HepG2 (cell line): ENCODE data around the gene ZNF444. TPM values are rescaled to one million over a fixed set of nuclear protein-coding genes. Genes with fewer than 3 reads are reported as not detected.

Experiments used
- ARNT2 ChIP-seq: sonication (generic); formaldehyde crosslinking; IDR thresholded peaks from 2 replicates; pipeline ENCODE4 v1.8.0; 2022; ENCODE audit warnings: mild to moderate bottlenecking, low read depth, missing genetic modification reagents, moderate library complexity
- ATM ChIP-seq: fragments of 450-650 bp; IDR thresholded peaks from 2 replicates; pipeline ENCODE4 v1.7.1; 2017; ENCODE audit warnings: mild to moderate bottlenecking, borderline replicate concordance
- BRCA1 ChIP-seq: sonication (generic); formaldehyde crosslinking; IDR thresholded peaks from 2 replicates; pipeline ENCODE4 v1.4.0; 2020; ENCODE audit warnings: missing genetic modification reagents
- CBX2 ChIP-seq, 2 experiments: fragments of 200-600 bp in 1 of 2; sonication (generic); formaldehyde crosslinking in 1 of 2; IDR thresholded peaks; 2 replicates each; pipeline versions ENCODE4 v1.7.0 to v1.8.1; 2018 to 2022; ENCODE audit warnings: low read depth in 2 of 2, low read length in 1 of 2, mild to moderate bottlenecking in 1 of 2, missing genetic modification reagents in 1 of 2
- CENPBD1 ChIP-seq: sonication (generic); formaldehyde crosslinking; IDR thresholded peaks from 2 replicates; pipeline ENCODE4 v1.8.0; 2022; ENCODE audit warnings: missing genetic modification reagents, low read depth, mild to moderate bottlenecking, borderline replicate concordance
- FOSL1 ChIP-seq: sonication (generic); formaldehyde crosslinking; IDR thresholded peaks from 2 replicates; pipeline ENCODE4 v1.9.0; 2021; ENCODE audit warnings: missing genetic modification reagents, borderline replicate concordance
- FOXP1 ChIP-seq, 2 experiments: fragments of 450-650 bp in 1 of 2; IDR thresholded peaks; 2 replicates each; pipeline ENCODE4 v1.6.1; 2017 to 2018; ENCODE audit warnings: antibody characterized with exemption in 1 of 2
- HOXA7 ChIP-seq: sonication (generic); formaldehyde crosslinking; IDR thresholded peaks from 2 replicates; pipeline ENCODE4 v1.8.1; 2022; ENCODE audit warnings: mild to moderate bottlenecking, missing genetic modification reagents, moderate library complexity
- NR2F6 ChIP-seq, 2 experiments: IDR thresholded peaks; 2 replicates each; pipeline ENCODE4 v1.6.1; 2016; ENCODE audit warnings: antibody characterized with exemption in 1 of 2, mild to moderate bottlenecking in 1 of 2
- SALL1 ChIP-seq: sonication (generic); formaldehyde crosslinking; IDR thresholded peaks from 2 replicates; pipeline ENCODE4 v1.8.0; 2022; ENCODE audit warnings: mild to moderate bottlenecking, missing genetic modification reagents
- SRSF1 ChIP-seq: fragments of 200-400 bp; formaldehyde crosslinking; optimal IDR thresholded peaks from 2 replicates; pipeline ENCODE3; 2017; ENCODE audit warnings: mild to moderate bottlenecking, low read depth, low read length, moderate library complexity
- ZBTB7B ChIP-seq: sonication (generic); formaldehyde crosslinking; IDR thresholded peaks from 2 replicates; pipeline ENCODE4 v1.4.0; 2020; ENCODE audit warnings: missing genetic modification reagents
- ZNF256 ChIP-seq: sonication (generic); formaldehyde crosslinking; conservative IDR thresholded peaks from 2 replicates; pipeline ENCODE4 v1.4.0; 2020; ENCODE audit warnings: missing genetic modification reagents
- ZNF280B ChIP-seq: sonication (generic); formaldehyde crosslinking; IDR thresholded peaks from 2 replicates; pipeline ENCODE4 v1.5.0; 2020; ENCODE audit warnings: missing genetic modification reagents, mild to moderate bottlenecking, borderline replicate concordance
- ZNF282 ChIP-seq: fragments of 450-650 bp; IDR thresholded peaks from 2 replicates; pipeline ENCODE4 v1.6.1; 2018; ENCODE audit not compliant: partially characterized antibody
- ZNF567 ChIP-seq: sonication (generic); formaldehyde crosslinking; IDR thresholded peaks from 2 replicates; pipeline ENCODE4 v1.8.1; 2023; ENCODE audit warnings: mild to moderate bottlenecking, missing genetic modification reagents, borderline replicate concordance
- ZNF616 ChIP-seq: sonication (generic); formaldehyde crosslinking; IDR thresholded peaks from 2 replicates; pipeline ENCODE4 v1.5.0; 2020; ENCODE audit warnings: low read depth, mild to moderate bottlenecking, missing genetic modification reagents
- ZNF672 ChIP-seq: sonication (generic); formaldehyde crosslinking; IDR thresholded peaks from 2 replicates; pipeline ENCODE4 v1.8.1; 2022; ENCODE audit warnings: missing genetic modification reagents
- polyA plus RNA-seq, 8 experiments: library from polyadenylated mRNA; depleted of rRNA in 3 of 8; stranded (reverse) in 7 of 8; unstranded in 1 of 8; fragments of >200 nt; fragmentation: Illumina TruSeq in 4 of 8; extraction: Trizol in 4 of 8; gene quantifications; 2 replicates each; pipeline versions ENCODE4 v1.2.1 to v1.2.3, GENCODE V29; 2011 to 2016; ENCODE audit warnings: low read depth in 4 of 8, missing spikeins in 1 of 8, mixed read lengths in 1 of 8; ENCODE audit not compliant: insufficient read depth in 1 of 8
- total RNA-seq, 5 experiments: library from RNA; depleted of rRNA; stranded (reverse); fragments of >200 nt; fragmentation: Illumina TruSeq; extraction: Trizol; gene quantifications; 2 replicates each; pipeline ENCODE4 v1.2.3, GENCODE V29; 2016; ENCODE audit warnings: low read depth in 1 of 5
- TF ChIP-seq, protein P1 (sequence below): sonication (generic); formaldehyde crosslinking; IDR thresholded peaks from 2 replicates; pipeline ENCODE4 v1.8.0; 2022; ENCODE audit warnings: missing genetic modification reagents, mild to moderate bottlenecking, borderline replicate concordance
- TF ChIP-seq, protein P2 (sequence below): sonication (generic); formaldehyde crosslinking; IDR thresholded peaks from 2 replicates; pipeline ENCODE4 v1.4.0; 2020; ENCODE audit warnings: low read depth, mild to moderate bottlenecking, missing genetic modification reagents
- TF ChIP-seq, protein P3 (sequence below): sonication (generic); formaldehyde crosslinking; IDR thresholded peaks from 2 replicates; pipeline ENCODE4 v1.8.1; 2023; ENCODE audit warnings: mild to moderate bottlenecking, missing genetic modification reagents, borderline replicate concordance
- TF ChIP-seq, protein P4 (sequence below): sonication (generic); formaldehyde crosslinking; IDR thresholded peaks from 2 replicates; pipeline ENCODE4 v1.9.0; 2021; ENCODE audit warnings: missing genetic modification reagents, mild to moderate bottlenecking, borderline replicate concordance

Gene ZNF444
- total and polyA plus RNA-seq, 2 of the 13 experiments (the other 11 are each of a cell fraction or from before 2014, with no cell fraction given) = 27.4 to 30.3 TPM

DNA sequence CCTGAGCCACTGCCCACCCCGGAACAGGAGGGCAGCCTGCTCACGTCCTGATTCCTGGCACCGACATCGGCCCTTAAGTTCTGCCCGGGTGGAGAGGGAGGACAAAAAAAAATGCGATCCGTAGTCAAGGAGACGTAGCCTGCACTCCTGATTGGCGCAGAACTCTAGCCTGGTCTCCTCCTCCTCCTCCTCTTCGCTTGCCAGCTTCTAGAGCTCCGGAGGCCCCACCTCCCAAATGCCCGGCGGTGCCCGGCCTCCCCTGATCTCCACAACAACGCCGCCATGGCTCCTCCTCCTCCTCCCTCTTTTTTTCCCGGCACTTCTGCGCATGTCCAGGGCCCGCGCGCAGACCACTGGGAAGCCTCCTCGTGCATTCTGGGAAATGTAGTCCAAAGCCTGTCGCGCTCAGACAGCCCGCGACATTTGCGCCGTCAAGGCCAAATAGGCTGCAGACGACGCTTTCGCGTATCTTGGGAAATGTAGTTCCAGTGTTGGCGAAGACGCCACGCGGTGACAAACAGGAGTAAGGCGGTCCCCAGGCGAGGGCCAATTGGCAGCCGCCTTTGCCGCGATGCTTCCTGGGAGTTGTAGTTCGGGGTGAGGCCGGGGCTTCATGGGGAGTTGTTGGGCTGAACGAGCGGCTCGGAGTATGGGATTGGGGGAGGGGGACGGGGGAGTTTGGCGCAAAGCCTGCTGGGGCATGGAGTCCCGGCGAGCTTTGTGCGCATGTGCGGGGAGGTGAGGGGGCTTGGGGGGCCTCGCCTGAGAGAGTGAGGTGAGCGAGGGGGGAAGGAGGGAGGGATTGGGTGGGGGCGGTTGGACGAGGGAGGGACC is at the start of gene ZNF444 (continued):
- TF ChIP-seq ZNF280B (CRISPR knock-in tag) (no peak), ARNT2 (no peak), ZNF282 (no peak), BRCA1 (CRISPR knock-in tag) (no peak), NR2F6 (IDR thresholded peaks at IDR 0.05) (no peak), NR2F6 (CRISPR knock-in tag; IDR thresholded peaks at IDR 0.05) (no peak; the same call in 1 of the 2 replicates), CENPBD1 (CRISPR knock-in tag) (no peak), ATM (no peak), FOXP1 (IDR thresholded peaks at IDR 0.05) (no peak), FOXP1 (CRISPR knock-in tag; IDR thresholded peaks at IDR 0.05) (no peak), ZNF256 (CRISPR knock-in tag) (no peak), HOXA7 (CRISPR knock-in tag) (no peak), ZBTB7B (no peak), FOSL1 (CRISPR knock-in tag) (no peak), SRSF1 (peak; percentile 44), ZNF616 (CRISPR knock-in tag) (no peak), SALL1 (CRISPR knock-in tag) (peak; percentile 39; the same call in 1 of the 2 replicates), ZNF567 (CRISPR knock-in tag) (no peak; the same call in 1 of the 2 replicates), CBX2 (IDR thresholded peaks at IDR 0.05; ENCODE audit: low read depth, low read length) (no peak), CBX2 (CRISPR knock-in tag; IDR thresholded peaks at IDR 0.05; ENCODE audit: low read depth) (no peak), ZNF672 (no peak)
- TF ChIP-seq, protein P1, sequence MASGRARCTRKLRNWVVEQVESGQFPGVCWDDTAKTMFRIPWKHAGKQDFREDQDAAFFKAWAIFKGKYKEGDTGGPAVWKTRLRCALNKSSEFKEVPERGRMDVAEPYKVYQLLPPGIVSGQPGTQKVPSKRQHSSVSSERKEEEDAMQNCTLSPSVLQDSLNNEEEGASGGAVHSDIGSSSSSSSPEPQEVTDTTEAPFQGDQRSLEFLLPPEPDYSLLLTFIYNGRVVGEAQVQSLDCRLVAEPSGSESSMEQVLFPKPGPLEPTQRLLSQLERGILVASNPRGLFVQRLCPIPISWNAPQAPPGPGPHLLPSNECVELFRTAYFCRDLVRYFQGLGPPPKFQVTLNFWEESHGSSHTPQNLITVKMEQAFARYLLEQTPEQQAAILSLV (CRISPR knock-in tag) = no peak
- TF ChIP-seq, protein P2, sequence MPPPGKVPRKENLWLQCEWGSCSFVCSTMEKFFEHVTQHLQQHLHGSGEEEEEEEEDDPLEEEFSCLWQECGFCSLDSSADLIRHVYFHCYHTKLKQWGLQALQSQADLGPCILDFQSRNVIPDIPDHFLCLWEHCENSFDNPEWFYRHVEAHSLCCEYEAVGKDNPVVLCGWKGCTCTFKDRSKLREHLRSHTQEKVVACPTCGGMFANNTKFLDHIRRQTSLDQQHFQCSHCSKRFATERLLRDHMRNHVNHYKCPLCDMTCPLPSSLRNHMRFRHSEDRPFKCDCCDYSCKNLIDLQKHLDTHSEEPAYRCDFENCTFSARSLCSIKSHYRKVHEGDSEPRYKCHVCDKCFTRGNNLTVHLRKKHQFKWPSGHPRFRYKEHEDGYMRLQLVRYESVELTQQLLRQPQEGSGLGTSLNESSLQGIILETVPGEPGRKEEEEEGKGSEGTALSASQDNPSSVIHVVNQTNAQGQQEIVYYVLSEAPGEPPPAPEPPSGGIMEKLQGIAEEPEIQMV (CRISPR knock-in tag) = no peak
- TF ChIP-seq, protein P3, sequence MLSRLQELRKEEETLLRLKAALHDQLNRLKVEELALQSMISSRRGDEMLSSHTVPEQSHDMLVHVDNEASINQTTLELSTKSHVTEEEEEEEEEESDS (CRISPR knock-in tag) = no peak
- TF ChIP-seq, protein P4, sequence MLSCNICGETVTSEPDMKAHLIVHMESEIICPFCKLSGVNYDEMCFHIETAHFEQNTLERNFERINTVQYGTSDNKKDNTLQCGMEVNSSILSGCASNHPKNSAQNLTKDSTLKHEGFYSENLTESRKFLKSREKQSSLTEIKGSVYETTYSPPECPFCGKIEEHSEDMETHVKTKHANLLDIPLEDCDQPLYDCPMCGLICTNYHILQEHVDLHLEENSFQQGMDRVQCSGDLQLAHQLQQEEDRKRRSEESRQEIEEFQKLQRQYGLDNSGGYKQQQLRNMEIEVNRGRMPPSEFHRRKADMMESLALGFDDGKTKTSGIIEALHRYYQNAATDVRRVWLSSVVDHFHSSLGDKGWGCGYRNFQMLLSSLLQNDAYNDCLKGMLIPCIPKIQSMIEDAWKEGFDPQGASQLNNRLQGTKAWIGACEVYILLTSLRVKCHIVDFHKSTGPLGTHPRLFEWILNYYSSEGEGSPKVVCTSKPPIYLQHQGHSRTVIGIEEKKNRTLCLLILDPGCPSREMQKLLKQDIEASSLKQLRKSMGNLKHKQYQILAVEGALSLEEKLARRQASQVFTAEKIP = no peak
